ENCODE data around the gene BMP2.
A peak's percentile ranks its signal among the peaks of the same experiment; 100 is the strongest.

- TF ChIP-seq CTCF (IDR thresholded peaks at IDR 0.05) (peak in 3 of 6 experiments; percentile 67 to 74 (median 69)), POLR2A (IDR thresholded peaks at IDR 0.05) (no peak)
Observed at GRCh38 chr20:6819599-6819998, 52.1 kb downstream of the BMP2 start.
